Duodenal mucosa (tissue), 2 donors: ENCODE data around the gene ATP6V0B.

Experiments used
- H3K27ac ChIP-seq: one replicate; pipeline ENCODE4 v1.7.0; 2013; ENCODE audit warnings: low read depth, low read length
- H3K27me3 ChIP-seq, 2 donors: one replicate each; pipeline ENCODE4 v1.7.0; 2013; ENCODE audit warnings: low read length in 2 of 2, control low read depth in 1 of 2; ENCODE audit not compliant: insufficient read depth in 2 of 2, control insufficient read depth in 1 of 2
- H3K36me3 ChIP-seq, 2 donors: one replicate each; pipeline ENCODE4 v1.7.0; 2013; ENCODE audit warnings: low read length in 2 of 2, control low read depth in 1 of 2; ENCODE audit not compliant: insufficient read depth in 2 of 2, control insufficient read depth in 1 of 2
- H3K4me1 ChIP-seq, 2 donors: one replicate each; pipeline ENCODE4 v1.7.0; 2013; ENCODE audit warnings: low read length in 2 of 2, control low read depth in 1 of 2; ENCODE audit not compliant: insufficient read depth in 2 of 2, control insufficient read depth in 1 of 2
- H3K4me3 ChIP-seq, 2 donors: one replicate each; pipeline ENCODE4 v1.7.0; 2013; ENCODE audit warnings: low read length in 2 of 2, low read depth in 1 of 2
- H3K9ac ChIP-seq, 2 donors: one replicate each; pipeline ENCODE4 v1.7.0; 2013; ENCODE audit warnings: low read length in 2 of 2, low read depth in 1 of 2
- H3K9me3 ChIP-seq, 2 donors: one replicate each; pipeline ENCODE4 v1.7.0; 2013; ENCODE audit warnings: low read length in 2 of 2, control low read depth in 1 of 2; ENCODE audit not compliant: control insufficient read depth in 1 of 2

Gene ATP6V0B

DNA sequence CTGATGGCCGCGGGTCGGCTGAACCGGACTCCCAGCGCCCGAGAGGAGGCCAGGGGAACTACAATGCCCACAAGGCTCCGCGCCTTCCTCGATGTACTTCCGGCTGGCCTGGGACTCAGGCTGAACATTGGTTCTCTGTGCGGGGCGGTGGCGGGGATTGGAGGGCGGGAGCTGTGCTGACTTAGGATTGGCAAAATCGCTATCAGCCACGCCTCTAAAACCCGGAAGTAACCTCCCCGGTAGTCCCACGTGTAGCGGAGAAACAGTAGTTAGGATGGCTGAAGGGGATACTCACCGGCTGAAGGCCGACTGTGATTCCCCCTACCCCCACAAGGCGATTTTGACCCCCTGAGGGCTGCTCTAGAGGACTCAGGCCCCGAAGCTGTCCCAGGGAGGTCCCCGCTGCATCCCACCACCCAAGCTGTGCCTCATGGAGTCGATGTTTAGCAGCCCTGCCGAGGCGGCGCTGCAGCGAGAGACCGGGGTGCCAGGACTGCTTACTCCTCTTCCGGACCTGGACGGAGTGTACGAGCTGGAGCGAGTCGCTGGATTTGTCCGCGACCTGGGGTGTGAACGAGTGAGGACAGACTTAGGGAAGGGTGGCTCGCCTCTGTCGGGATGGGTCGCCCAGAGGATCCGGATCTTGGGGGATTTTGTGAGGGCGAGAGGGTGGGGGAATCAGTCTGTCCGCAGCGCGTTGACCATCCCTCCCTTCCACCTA lies 4.9 kb upstream of the ATP6V0B start, which contains the start of gene DPH2:
DPH2 (plus strand) TSS at position 265 of the 721 bp plus-strand sequence; CDS start at position 431, 166 bp downstream.
- peak within 1 kb of the TSS; percentile 51 to 79 for H3K9ac ChIP-seq

DNA sequence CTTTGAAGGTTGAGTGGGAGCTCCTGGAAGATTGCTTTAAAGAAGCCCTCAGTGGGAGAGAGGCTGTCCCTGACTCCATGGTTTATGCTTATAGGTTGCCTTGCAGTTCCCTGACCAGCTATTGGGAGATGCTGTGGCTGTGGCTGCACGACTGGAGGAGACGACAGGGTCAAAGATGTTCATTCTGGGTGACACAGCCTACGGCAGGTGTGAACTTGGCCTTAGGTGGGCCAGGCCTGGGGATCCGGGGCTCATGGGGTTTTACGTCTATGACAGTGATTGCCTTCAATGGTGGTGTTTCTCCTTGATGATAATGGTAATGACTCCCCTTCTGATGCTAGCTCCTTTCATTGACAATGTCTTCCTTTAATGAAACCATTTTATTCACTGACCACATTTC lies 4.3 kb upstream of the ATP6V0B start:
- Histone ChIP-seq H3K27me3 (no peaks in the 10 kb centered on the region), H3K4me3 (peak overlapping the region; percentile 96 to 99), H3K9ac (peak overlapping the region; percentile 51 to 79), H3K36me3 (peaks cover 4 to 21% of the 10 kb centered on the region in 2 donors), H3K27ac (no peak overlapping the region), H3K4me1 (peaks cover 18 to 29% of the 10 kb centered on the region in 2 donors), H3K9me3 (no peaks in the 10 kb centered on the region)

More for the DNA sequence above, 4.9 kb upstream of the ATP6V0B start, which contains the start of gene DPH2:
- Histone ChIP-seq H3K27me3 (no peaks in the 10 kb centered on the region), H3K9me3 (no peaks in the 10 kb centered on the region), H3K27ac (no peak within 1 kb of the TSS), H3K4me3 (peak within 1 kb of the TSS; percentile 96 to 99), H3K36me3 (peaks cover 4 to 23% of the 10 kb centered on the region in 2 donors), H3K4me1 (peaks cover 18 to 27% of the 10 kb centered on the region in 2 donors)

DNA sequence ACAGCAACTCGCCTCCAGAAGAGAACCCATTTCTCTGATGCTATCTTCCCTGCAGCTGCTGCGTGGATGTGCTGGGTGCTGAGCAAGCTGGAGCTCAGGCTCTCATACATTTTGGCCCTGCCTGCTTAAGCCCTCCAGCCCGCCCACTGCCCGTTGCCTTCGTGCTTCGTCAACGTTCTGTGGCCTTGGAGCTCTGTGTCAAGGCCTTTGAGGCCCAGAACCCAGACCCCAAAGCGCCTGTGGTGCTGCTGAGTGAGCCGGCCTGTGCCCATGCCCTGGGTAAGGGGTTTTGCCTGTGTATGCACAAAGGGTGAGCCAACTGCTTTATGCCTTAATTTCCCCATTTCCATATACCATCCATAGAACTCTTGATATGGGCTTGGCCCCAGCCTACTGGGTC lies 3.8 kb upstream of the ATP6V0B start:
- Histone ChIP-seq H3K27me3 (no peaks in the 10 kb centered on the region), H3K4me3 (peak overlapping the region; percentile 96 to 99), H3K9me3 (no peaks in the 10 kb centered on the region), H3K9ac (peak overlapping the region in 1 of 2 donors; percentile 79), H3K27ac (no peak overlapping the region), H3K4me1 (peaks cover 22 to 33% of the 10 kb centered on the region in 2 donors), H3K36me3 (peaks cover 4 to 21% of the 10 kb centered on the region in 2 donors)

DNA sequence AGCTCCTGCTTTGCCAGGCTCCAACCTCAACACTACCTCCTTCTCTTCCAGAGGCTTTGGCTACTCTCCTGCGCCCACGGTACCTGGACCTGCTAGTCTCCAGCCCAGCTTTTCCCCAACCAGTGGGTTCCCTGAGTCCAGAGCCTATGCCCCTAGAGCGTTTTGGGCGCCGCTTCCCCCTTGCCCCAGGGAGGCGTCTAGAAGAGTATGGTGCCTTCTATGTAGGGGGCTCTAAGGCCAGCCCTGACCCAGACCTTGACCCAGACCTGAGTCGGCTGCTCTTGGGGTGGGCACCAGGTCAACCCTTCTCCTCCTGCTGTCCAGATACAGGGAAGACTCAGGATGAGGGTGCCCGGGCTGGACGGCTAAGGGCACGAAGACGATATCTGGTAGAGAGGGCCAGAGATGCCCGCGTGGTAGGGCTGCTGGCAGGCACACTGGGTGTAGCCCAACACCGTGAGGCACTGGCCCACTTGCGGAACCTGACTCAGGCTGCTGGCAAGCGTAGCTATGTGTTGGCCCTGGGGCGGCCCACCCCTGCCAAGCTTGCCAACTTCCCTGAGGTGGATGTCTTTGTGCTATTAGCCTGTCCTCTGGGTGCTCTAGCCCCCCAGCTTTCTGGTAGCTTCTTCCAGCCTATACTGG lies 3.3 kb upstream of the ATP6V0B start:
- Histone ChIP-seq H3K9ac (no peak overlapping the region), H3K9me3 (no peaks in the 10 kb centered on the region), H3K4me3 (no peak overlapping the region), H3K27me3 (no peaks in the 10 kb centered on the region), H3K36me3 (peaks cover 7 to 19% of the 10 kb centered on the region in 2 donors), H3K4me1 (peaks cover 27 to 39% of the 10 kb centered on the region in 2 donors), H3K27ac (no peak overlapping the region)

DNA sequence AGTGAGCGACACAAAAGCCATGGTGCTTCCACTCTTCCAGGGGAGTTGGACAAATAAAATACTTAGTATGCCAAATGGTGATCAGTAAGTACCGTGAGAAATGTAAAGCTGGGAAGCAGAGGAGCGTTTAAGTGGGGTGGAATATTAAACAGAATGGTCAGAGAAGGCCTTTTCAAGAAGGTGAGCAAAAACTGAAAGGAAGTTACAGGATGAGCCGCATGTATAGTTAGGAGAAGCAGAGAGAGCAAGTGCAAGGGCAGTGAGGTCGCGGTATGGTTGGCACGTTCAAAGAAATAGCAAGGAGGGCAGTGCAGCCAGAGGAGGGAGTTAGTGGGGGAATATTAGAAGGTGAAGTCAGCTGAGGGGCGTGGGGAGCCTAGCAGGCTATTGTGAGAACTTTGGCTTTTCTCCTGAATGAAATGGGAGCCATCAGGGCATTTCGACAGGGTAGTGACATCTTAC lies 748 bp upstream of the ATP6V0B start:
- Histone ChIP-seq H3K9me3 (no peaks in the 10 kb centered on the region), H3K27ac (peak overlapping the region; percentile 89), H3K36me3 (peaks cover 19 to 29% of the 10 kb centered on the region in 2 donors), H3K27me3 (no peaks in the 10 kb centered on the region), H3K9ac (peak overlapping the region; percentile 87 to 99), H3K4me1 (peaks cover 49 to 62% of the 10 kb centered on the region in 2 donors), H3K4me3 (peak overlapping the region; percentile 82 to 93)

DNA sequence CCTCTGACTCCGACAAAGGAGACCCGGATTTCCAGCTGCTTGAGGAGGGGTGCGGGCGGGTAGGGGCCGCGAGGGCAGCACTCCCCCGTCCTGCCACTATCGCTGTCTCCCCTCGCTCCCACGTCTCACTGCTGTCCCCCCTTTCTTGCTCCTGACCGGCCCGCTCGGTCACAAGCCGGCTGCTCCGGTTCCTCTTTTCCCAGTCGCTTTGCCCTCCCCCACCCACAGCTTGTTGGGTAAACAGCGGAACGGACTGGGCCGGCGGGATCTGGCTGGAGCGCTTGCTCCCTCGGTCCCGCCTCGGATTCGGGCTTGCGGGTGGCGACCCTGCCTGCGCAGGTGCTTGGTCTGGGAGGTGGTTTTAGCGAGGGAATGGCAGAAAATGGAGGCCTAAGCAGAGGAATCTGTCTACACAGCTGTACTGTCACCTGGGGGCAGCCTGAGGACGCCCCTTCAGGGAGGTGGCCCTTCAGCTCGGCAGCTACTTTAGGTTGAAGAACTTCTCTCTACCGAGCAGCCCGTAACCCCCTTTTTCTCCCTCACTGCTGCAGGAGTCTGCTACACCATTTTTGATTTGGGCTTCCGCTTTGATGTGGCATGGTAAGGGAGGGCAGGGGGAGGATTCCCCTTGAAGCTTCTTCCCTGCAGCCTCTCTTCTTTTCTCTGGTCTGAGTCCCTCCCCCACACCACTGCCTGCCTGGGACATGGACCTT lies 645 bp downstream of the ATP6V0B start:
- peaks cover 19 to 29% of the 10 kb centered on the region in 2 donors for H3K36me3 ChIP-seq
- H3K27ac ChIP-seq: peak overlapping the region; percentile 89
- peak overlapping the region; percentile 82 to 93 for H3K4me3 ChIP-seq
- H3K4me1 ChIP-seq: peaks cover 53 to 62% of the 10 kb centered on the region in 2 donors
- H3K27me3 ChIP-seq: no peaks in the 10 kb centered on the region
- H3K9me3 ChIP-seq: no peaks in the 10 kb centered on the region
- peak overlapping the region; percentile 87 to 99 for H3K9ac ChIP-seq

DNA sequence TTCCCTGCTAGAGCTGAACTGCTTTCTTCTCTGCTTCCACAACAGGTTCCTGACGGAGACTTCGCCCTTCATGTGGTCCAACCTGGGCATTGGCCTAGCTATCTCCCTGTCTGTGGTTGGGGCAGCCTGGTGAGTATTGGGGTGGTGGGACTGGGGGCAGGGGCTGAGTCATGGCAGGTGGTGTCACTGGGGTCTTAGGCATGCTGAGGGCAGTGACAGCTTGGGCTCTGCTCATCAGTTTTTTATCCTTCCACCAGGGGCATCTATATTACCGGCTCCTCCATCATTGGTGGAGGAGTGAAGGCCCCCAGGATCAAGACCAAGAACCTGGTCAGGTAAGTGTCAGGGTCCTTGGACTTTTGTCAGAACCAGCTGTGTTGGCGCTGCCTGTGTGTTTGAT lies 1.3 kb downstream of the ATP6V0B start:
- Histone ChIP-seq H3K27me3 (no peaks in the 10 kb centered on the region), H3K9me3 (no peaks in the 10 kb centered on the region), H3K27ac (no peak overlapping the region), H3K36me3 (peaks cover 19 to 29% of the 10 kb centered on the region in 2 donors), H3K4me1 (peaks cover 53 to 62% of the 10 kb centered on the region in 2 donors), H3K4me3 (peak overlapping the region; percentile 82 to 93), H3K9ac (peak overlapping the region; percentile 87 to 99)

DNA sequence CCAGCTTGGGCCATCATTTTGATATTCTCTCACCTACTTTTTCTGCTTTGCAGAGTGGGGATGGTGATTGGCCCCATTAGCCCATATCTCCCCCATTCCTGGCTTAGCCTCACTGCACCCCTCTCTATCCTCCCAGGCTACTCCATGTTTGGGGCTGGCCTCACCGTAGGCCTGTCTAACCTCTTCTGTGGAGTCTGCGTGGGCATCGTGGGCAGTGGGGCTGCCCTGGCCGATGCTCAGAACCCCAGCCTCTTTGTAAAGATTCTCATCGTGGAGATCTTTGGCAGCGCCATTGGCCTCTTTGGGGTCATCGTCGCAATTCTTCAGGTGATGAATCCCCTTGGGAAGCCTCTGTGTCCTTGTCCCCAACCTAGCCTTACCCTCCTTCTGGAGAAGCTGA lies 2.1 kb downstream of the ATP6V0B start:
- Histone ChIP-seq H3K4me1 (peaks cover 53 to 60% of the 10 kb centered on the region in 2 donors), H3K9ac (no peak overlapping the region), H3K27me3 (no peaks in the 10 kb centered on the region)

DNA sequence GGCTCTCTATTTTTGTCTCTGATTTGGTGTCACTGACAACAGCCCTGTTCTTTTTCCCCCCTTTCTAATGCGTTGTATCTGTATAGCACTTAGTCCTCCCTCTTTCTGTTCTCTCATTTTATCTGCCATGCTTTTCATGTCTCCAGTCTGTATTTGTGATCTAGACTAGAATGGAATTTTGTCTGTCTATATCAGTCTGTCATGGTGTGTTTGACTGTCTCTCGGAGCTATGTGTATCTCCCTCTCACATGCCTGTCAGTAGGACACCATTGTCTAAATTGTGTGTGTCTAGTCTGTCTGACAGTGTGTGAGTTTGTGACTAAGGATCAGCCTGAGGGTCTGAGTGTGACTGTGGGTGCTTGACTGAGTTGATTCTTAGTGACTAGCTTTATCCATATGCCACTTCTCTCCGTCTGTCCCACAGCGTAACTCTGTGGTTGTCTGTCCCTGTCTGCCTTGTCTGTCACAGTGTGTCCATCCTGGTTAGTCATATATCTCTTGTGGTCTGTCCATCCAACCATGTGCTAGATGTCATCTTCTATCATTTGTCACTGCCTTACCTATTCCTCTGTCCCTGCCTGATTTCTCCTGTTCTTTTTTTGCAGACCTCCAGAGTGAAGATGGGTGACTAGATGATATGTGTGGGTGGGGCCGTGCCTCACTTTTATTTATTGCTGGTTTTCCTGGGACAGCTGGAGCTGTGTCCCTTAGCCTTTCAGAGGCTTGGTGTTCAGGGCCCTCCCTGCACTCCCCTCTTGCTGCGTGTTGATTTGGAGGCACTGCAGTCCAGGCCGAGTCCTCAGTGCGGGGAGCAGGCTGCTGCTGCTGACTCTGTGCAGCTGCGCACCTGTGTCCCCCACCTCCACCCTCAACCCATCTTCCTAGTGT lies 2.9 kb downstream of the ATP6V0B start:
- no peaks in the 10 kb centered on the region for H3K27me3 ChIP-seq
- H3K4me1 ChIP-seq: peaks cover 53 to 60% of the 10 kb centered on the region in 2 donors
- H3K9ac ChIP-seq: peak overlapping the region in 1 of 2 donors; percentile 9
- peaks cover 15 to 23% of the 10 kb centered on the region in 2 donors for H3K36me3 ChIP-seq
- no peak overlapping the region for H3K27ac ChIP-seq
- peak overlapping the region in 1 of 2 donors; percentile 4 for H3K4me3 ChIP-seq
- H3K9me3 ChIP-seq: no peaks in the 10 kb centered on the region

More for the DNA sequence above, 2.1 kb downstream of the ATP6V0B start:
- peaks cover 17 to 29% of the 10 kb centered on the region in 2 donors for H3K36me3 ChIP-seq
- no peak overlapping the region for H3K27ac ChIP-seq
- peak overlapping the region in 1 of 2 donors; percentile 93 for H3K4me3 ChIP-seq
- no peaks in the 10 kb centered on the region for H3K9me3 ChIP-seq
